Astrocyte (in vitro differentiated cells and primary cell): ENCODE data around the gene MECP2.

Experiments used
- EZH2 ChIP-seq: IDR thresholded peaks from 2 replicates; pipeline ENCODE4 v1.6.1; 2012; ENCODE audit warnings: mild to moderate bottlenecking, low read length, inconsistent platforms; ENCODE audit not compliant: insufficient read depth
- TF ChIP-seq, protein P1 (sequence below): IDR thresholded peaks from 2 replicates; pipeline ENCODE4 v1.5.1; 2011; ENCODE audit warnings: low read depth, mild to moderate bottlenecking, inconsistent platforms, low read length, moderate library complexity; ENCODE audit not compliant: insufficient read depth

DNA sequence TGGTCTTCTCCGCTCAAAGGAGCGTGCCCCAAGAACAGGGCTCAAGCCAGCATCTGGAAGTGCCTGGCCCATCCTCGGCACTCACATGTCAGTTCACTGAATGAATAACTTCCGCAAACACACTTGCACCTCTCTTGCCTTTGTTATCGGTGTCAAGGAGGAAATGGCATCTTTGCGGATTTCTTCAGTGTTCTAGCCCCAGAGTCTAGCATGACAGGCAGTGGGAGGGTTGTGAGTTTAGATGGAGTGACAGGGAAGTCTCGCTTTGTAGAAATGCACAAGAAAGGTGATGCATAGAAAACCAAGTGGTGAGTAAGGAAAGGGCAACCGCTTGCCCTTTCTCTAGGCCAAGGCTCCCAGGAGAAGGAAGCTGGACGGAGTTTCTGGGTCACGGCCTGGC is 17.6 kb upstream of the MECP2 start:
- TF ChIP-seq, protein P1, sequence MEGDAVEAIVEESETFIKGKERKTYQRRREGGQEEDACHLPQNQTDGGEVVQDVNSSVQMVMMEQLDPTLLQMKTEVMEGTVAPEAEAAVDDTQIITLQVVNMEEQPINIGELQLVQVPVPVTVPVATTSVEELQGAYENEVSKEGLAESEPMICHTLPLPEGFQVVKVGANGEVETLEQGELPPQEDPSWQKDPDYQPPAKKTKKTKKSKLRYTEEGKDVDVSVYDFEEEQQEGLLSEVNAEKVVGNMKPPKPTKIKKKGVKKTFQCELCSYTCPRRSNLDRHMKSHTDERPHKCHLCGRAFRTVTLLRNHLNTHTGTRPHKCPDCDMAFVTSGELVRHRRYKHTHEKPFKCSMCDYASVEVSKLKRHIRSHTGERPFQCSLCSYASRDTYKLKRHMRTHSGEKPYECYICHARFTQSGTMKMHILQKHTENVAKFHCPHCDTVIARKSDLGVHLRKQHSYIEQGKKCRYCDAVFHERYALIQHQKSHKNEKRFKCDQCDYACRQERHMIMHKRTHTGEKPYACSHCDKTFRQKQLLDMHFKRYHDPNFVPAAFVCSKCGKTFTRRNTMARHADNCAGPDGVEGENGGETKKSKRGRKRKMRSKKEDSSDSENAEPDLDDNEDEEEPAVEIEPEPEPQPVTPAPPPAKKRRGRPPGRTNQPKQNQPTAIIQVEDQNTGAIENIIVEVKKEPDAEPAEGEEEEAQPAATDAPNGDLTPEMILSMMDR: no peak
- TF ChIP-seq EZH2: no peak
